8988T (cell line): ENCODE results near the gene TTLL4.

Experiments
- DNase-seq: peaks from one replicate; pipeline ENCODE4 v3.0.0; 2011

TTLL4 gene

DNA sequence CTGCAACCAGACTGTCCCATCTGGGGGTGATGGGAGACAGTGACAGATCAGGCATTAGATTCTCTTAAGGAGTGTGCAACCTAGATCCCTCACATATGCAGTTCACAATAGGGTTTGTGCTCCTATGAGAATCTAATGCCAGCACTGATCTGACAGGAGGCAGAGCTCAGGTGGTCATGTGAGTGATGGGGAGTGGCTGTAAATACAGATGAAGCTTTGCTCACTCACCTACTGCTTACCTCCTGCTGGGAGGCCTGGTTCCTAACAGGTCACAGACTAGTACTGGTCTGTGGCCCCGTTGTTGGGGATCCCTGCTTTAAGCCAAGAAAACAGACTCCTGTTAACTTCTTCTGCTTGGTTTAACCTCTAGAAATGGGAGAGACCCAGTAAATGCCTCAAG is 74.5 kb downstream of the TTLL4 start:
- DNase-seq = no peak

DNA sequence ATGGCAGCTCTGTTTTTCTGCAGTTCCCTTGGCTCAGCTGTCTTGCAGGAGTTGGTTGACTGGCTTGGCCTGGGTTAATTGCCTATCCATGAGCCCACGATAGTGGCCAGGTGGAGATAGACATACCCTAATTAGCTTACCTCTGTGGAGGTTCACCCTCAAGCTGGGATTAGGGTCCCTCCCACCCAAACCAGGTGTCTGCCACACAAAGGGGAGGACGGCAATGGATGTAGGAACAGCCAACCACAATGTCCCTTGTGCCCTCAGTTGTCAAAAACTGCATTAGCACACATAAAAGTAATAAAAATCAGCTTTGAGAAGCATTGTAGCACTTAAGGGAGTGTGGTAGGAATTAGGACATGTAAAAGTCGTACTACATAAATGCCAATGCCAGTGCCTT is 75.5 kb downstream of the TTLL4 start:
- no peak for DNase-seq

DNA sequence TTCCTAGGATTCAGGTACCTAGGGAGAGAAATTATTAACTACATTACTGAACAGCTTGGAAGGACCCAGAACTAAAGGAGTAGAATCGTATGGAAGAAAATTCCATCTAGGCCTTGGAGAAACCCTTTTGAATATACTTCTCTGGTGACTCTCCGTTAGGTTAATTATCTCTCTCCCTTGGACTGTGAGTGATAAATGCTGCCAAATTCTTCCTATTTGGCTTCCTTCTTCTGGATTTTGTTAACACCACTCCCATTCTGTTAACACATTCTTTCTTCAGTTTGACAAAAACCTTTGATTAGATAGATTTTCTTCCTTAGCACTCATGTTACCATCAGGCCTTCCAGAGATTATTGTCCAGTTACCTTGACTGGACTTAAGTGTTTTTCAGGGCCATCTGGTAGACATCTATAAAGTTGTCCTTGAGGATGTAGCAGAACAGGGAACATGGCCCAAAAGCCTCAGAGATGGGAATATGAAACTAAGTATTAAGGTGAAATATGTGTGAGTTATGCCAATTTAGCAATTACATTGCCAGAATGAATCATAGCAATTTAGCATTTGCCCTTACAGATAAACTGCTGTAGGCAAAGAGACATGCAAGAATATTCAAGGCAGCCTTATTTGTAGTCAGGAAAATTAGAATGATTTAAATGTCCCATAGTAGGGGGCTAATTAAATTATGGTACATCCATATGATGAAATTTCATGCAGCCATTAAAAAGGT is 78.1 kb downstream of the TTLL4 start:
- no peak for DNase-seq

DNA sequence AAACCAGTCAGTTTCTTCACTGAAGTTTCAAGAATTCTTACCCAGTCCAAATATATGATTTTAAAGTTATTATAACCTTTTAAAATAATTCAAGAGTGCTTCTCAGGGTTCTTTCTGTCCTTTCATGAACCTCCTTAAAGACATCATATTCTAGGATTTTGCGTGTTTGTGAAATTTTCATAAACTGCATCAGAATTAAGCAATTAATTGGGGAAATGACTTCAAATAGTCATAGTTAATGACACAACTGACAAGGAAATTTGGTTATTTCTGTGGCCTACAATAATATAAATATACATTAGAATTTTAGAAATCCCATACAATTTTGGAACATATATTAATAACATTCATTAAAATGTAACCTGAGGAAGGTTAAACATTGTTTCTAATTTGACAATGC is 81.8 kb downstream of the TTLL4 start:
- no peak for DNase-seq

DNA sequence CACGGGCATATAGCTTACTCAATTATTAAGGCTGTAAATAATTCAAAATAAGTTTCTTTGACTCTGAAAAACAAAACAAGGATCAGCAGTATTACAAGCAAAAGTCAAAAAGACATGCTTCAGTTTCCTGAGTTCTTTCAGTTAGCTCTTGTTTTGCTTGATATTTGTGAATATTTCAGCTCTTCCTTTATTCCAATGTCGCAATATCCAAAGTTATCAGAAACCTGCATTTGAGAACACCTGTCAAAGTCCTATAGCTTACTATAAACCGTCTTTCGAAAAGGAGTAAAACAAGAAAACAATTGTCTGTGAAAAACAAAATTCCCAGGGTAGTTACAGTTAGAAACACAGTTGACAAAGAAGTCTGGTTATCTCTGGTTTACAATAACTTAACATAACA is 86.1 kb downstream of the TTLL4 start:
- no peak for DNase-seq

DNA sequence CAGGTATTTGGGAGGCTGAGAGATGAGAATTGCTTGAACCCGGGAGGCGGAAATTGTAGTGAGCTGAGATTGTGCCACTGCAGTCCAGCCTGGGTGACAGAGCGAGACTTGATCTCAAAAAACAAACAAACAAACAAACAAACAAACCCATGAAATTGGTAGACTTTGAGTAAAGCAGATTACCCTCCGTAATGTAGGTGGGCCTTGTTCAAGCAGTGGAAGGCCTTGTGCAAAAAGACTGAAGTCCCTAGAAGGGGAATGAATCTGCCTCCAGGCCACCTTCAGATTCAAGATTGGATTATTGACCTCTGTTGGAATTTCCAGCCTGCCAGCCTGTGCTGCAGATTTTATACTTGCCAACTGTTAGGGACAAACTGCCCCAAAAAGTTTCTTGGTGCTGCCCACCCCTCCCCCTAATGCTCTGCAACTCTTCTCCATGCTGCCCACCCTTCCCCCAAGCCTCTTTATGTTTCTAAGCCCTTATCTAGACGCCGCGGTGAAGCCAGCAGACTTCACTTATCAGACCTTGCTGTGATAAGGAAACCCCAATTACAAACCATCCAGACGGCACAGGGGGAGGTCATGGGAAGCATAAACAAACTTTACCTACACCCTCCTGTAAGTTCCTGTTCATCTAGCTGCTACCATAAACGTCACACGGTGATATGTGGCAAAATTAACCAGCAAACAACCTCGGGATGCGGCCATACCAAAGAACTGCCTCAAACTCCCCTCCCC is 88.3 kb downstream of the TTLL4 start:
- no peak for DNase-seq

DNA sequence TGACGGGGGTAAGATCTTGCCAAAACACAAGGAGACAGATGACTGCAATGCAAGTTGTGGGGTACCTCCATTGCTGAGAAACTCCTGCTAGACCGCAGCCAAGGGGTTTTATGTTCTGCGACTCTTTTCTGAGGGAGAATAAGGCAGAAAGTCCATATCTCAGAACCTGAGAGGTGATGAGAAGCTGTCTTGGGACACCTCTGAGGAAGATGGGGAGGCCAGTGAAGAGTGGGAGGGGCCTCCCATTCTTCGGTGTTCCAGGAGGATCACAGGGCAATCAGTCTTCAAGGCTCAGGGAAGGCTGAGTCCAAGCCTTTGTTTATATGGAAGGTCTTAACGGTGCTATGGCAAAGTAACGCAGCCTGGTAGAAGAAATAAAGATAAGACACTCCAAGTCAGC is 89.4 kb downstream of the TTLL4 start:
- DNase-seq = no peak

DNA sequence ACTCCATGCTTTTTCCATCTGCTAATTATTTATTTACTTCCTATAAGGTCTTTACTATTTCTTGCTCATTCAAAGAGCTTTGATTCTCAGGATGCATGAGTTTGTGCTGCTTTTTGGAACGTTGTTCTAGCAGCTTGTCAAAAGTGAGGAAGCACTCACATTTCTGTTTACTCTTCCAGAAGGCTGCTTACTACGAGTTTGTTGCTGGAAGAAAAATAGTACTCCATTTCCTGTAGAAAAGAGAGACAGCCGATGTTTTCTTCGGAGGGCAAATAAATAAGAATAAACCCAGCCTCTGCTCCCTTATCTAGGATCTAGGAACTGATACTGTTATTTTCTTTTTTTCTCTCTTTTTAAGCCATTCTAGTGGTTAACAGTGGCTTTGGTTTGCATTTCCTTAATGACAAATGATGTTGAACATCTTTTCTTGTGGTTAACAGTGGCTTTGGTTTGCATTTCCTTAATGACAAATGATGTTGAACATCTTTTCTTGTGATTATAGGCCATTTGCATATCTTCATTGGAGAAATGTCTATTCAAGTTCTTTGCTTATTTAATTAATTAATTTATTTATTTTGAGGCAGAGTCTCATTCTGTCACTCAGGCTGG is 91.9 kb downstream of the TTLL4 start:
- DNase-seq = no peak

DNA sequence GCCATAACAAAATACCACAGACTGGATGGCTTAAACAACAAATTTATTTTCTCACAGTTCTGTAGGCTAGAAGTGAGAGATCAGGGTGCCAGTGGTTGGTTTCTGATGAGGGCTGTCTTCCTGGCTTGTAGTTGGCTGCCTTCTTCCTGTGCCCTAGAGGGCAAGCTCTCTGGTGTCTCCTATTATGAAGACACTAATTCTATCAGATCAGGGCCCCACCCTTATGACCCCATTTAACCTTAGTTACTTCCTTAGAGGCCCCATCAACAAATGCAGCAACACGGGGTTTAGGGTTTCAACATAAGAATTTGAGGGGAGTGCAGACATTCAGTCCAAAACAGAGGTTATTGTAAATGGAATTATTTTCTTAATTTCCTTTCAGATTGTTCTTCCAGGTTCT is 94.2 kb downstream of the TTLL4 start:
- no peak for DNase-seq
